ENCODE measurements around the gene MPPED1.

MPPED1 gene

GRCh38 chr22:43425976-43426785 lies 14.4 kb downstream of the MPPED1 start:
- H3K27me3 ChIP-seq (ENCODE audit: insufficient read depth, low read length, poor library complexity) = peaks cover 3% of the 10 kb centered on the region

GRCh38 chr22:43426816-43427215 lies 15.0 kb downstream of the MPPED1 start:
- no peaks in the 10 kb centered on the region for H3K4me1 ChIP-seq (ENCODE audit: insufficient read depth, low read length)
- no peak for ATAC-seq (ENCODE audit: insufficient read depth, low read depth)
- peaks cover 5% of the 10 kb centered on the region; the same call in 1 of the 2 replicates for H4K20me1 ChIP-seq (ENCODE audit: insufficient read depth, low read length)
- no peak for DNase-seq
- no peak overlapping the region for H3K27ac ChIP-seq (ENCODE audit: low read length)
- H3K4me3 ChIP-seq (ENCODE audit: low read depth in 1 of 2, low read length in 2 of 2) = no peak overlapping the region
- no peaks in the 10 kb centered on the region for H3K79me2 ChIP-seq (ENCODE audit: insufficient read depth, low read length)
- no peaks in the 10 kb centered on the region for H3K9me3 ChIP-seq (ENCODE audit: insufficient read depth, low read length, severe bottlenecking)
- no peak overlapping the region for H2AFZ ChIP-seq (ENCODE audit: low read depth, low read length)
- H3K4me2 ChIP-seq (ENCODE audit: insufficient read depth, low read length) = no peak overlapping the region
- H3K36me3 ChIP-seq (ENCODE audit: insufficient read depth, low read length) = no peaks in the 10 kb centered on the region
- TF ChIP-seq CTCF (IDR thresholded peaks at IDR 0.05; ENCODE audit: borderline replicate concordance, extremely low read depth, low read length, poor library complexity, severe bottlenecking) = no peak
- no peak for TF ChIP-seq EZH2 (IDR thresholded peaks at IDR 0.05; ENCODE audit: borderline replicate concordance, low read depth, low read length, severe bottlenecking)
- peaks cover 9% of the 10 kb centered on the region for H3K27me3 ChIP-seq (ENCODE audit: insufficient read depth, low read length, poor library complexity)
- H3K9ac ChIP-seq (ENCODE audit: low read depth, low read length) = no peak overlapping the region

More at GRCh38 chr22:43425976-43426785, 14.4 kb downstream of the MPPED1 start:
- TF ChIP-seq EZH2 (IDR thresholded peaks at IDR 0.05; ENCODE audit: borderline replicate concordance, low read depth, low read length, severe bottlenecking) = no peak
- TF ChIP-seq CTCF (IDR thresholded peaks at IDR 0.05; ENCODE audit: borderline replicate concordance, extremely low read depth, low read length, poor library complexity, severe bottlenecking) = no peak
- no peak for ATAC-seq (ENCODE audit: insufficient read depth, low read depth)
- Histone ChIP-seq H3K4me2 (ENCODE audit: insufficient read depth, low read length) (no peak overlapping the region), H3K79me2 (ENCODE audit: insufficient read depth, low read length) (no peaks in the 10 kb centered on the region), H2AFZ (ENCODE audit: low read depth, low read length) (no peak overlapping the region), H3K9me3 (ENCODE audit: insufficient read depth, low read length, severe bottlenecking) (no peaks in the 10 kb centered on the region), H3K4me3 (ENCODE audit: low read depth in 1 of 2, low read length in 2 of 2) (no peak overlapping the region), H3K4me1 (ENCODE audit: insufficient read depth, low read length) (no peaks in the 10 kb centered on the region), H3K36me3 (ENCODE audit: insufficient read depth, low read length) (no peaks in the 10 kb centered on the region), H4K20me1 (ENCODE audit: insufficient read depth, low read length) (peaks cover 5% of the 10 kb centered on the region; the same call in 1 of the 2 replicates), H3K9ac (ENCODE audit: low read depth, low read length) (no peak overlapping the region), H3K27ac (ENCODE audit: low read length) (no peak overlapping the region)
- no peak for DNase-seq

GRCh38 chr22:43427296-43428004 lies 15.6 kb downstream of the MPPED1 start:
- H3K9ac ChIP-seq (ENCODE audit: low read depth, low read length) = no peak overlapping the region
- no peaks in the 10 kb centered on the region for H3K9me3 ChIP-seq (ENCODE audit: insufficient read depth, low read length, severe bottlenecking)
- H3K27ac ChIP-seq (ENCODE audit: low read length) = no peak overlapping the region
- no peaks in the 10 kb centered on the region for H3K4me1 ChIP-seq (ENCODE audit: insufficient read depth, low read length)
- no peak overlapping the region for H3K4me2 ChIP-seq (ENCODE audit: insufficient read depth, low read length)
- H3K79me2 ChIP-seq (ENCODE audit: insufficient read depth, low read length) = no peaks in the 10 kb centered on the region
- no peak overlapping the region for H3K4me3 ChIP-seq (ENCODE audit: low read depth in 1 of 2, low read length in 2 of 2)
- DNase-seq (no peak), ATAC-seq (ENCODE audit: insufficient read depth, low read depth) (no peak)
- no peak overlapping the region for H2AFZ ChIP-seq (ENCODE audit: low read depth, low read length)
- TF ChIP-seq EZH2 (IDR thresholded peaks at IDR 0.05; ENCODE audit: borderline replicate concordance, low read depth, low read length, severe bottlenecking) = no peak
- H3K27me3 ChIP-seq (ENCODE audit: insufficient read depth, low read length, poor library complexity) = peaks cover 10% of the 10 kb centered on the region
- H3K36me3 ChIP-seq (ENCODE audit: insufficient read depth, low read length) = no peaks in the 10 kb centered on the region
- peaks cover 5% of the 10 kb centered on the region; the same call in 1 of the 2 replicates for H4K20me1 ChIP-seq (ENCODE audit: insufficient read depth, low read length)

DNA sequence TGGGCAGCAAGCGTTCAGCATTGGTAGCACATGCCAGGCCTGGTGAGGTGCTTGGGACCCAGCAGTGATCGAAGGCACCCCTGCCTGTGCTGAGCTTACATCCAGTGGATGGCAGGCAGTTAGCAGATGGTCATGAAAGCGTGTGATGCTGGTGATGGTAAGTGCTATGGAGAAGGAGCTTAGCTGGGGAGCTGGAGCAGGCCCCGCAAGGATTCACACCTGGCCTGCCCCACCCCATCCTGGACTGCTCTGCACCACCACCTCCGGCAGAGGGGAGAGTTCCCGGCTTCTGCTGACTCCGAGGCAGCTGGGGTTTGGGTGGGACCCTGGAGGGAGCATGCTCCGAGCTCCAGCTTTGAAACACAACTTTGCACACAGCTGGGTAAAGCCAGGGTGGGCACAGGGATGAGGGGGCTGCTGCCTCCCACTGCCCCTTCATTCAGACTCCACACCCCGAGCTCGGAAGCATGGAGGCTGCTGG lies 16.2 kb downstream of the MPPED1 start:
- no peaks in the 10 kb centered on the region for H3K79me2 ChIP-seq (ENCODE audit: insufficient read depth, low read length)
- H3K4me1 ChIP-seq (ENCODE audit: insufficient read depth, low read length) = no peaks in the 10 kb centered on the region
- H3K4me3 ChIP-seq (ENCODE audit: low read depth in 1 of 2, low read length in 2 of 2) = no peak overlapping the region
- DNase-seq (no peak), ATAC-seq (ENCODE audit: insufficient read depth, low read depth) (no peak)
- H3K9me3 ChIP-seq (ENCODE audit: insufficient read depth, low read length, severe bottlenecking) = no peaks in the 10 kb centered on the region
- H2AFZ ChIP-seq (ENCODE audit: low read depth, low read length) = no peak overlapping the region
- TF ChIP-seq CTCF (IDR thresholded peaks at IDR 0.05; ENCODE audit: borderline replicate concordance, extremely low read depth, low read length, poor library complexity, severe bottlenecking) (no peak), EZH2 (IDR thresholded peaks at IDR 0.05; ENCODE audit: borderline replicate concordance, low read depth, low read length, severe bottlenecking) (no peak)
- no peaks in the 10 kb centered on the region for H3K36me3 ChIP-seq (ENCODE audit: insufficient read depth, low read length)
- H3K27ac ChIP-seq (ENCODE audit: low read length) = no peak overlapping the region
- no peak overlapping the region for H3K9ac ChIP-seq (ENCODE audit: low read depth, low read length)
- peaks cover 10% of the 10 kb centered on the region for H3K27me3 ChIP-seq (ENCODE audit: insufficient read depth, low read length, poor library complexity)
- peaks cover 5% of the 10 kb centered on the region; the same call in 1 of the 2 replicates for H4K20me1 ChIP-seq (ENCODE audit: insufficient read depth, low read length)
- H3K4me2 ChIP-seq (ENCODE audit: insufficient read depth, low read length) = no peak overlapping the region
